SH-SY5Y (cell line): Measurements from ENCODE around the gene GFER.

Experiments
- GATA2 ChIP-seq: IDR thresholded peaks from 2 replicates; pipeline ENCODE4 v1.6.1; 2011; ENCODE audit warnings: mild to moderate bottlenecking, low read depth, low read length
- GATA3 ChIP-seq: IDR thresholded peaks from 2 replicates; pipeline ENCODE4 v1.6.1; 2011; ENCODE audit warnings: low read depth, mild to moderate bottlenecking, low read length, moderate library complexity

- TF ChIP-seq GATA3 (no peak), GATA2 (no peak)
These were observed 31.9 kb downstream of the GFER start for GRCh38 chr16:2015947-2016208.
